Subcutaneous adipose tissue (tissue), 4 donors: ENCODE data around the gene EEF1AKMT4. TPM values are rescaled to one million over a fixed set of nuclear protein-coding genes. Genes with fewer than 3 reads are reported as not detected.

Experiments used
- total RNA-seq, 4 donors: library from RNA; depleted of rRNA; stranded (reverse); fragments of >200 nt; gene quantifications; one replicate each; pipeline ENCODE4 v1.1.0, GENCODE V29; 2016
- TF ChIP-seq, protein P1 (sequence below): fragments of 450-650 bp; IDR thresholded peaks from one replicate; pipeline ENCODE4 v1.5.1; 2016; ENCODE audit warnings: low read depth, mild to moderate bottlenecking, control low read depth, antibody characterized with exemption, moderate library complexity

Gene EEF1AKMT4
- total RNA-seq, 4 donors from 2014 or later, result 3.4 to 5.5 (median 4.3) TPM

DNA sequence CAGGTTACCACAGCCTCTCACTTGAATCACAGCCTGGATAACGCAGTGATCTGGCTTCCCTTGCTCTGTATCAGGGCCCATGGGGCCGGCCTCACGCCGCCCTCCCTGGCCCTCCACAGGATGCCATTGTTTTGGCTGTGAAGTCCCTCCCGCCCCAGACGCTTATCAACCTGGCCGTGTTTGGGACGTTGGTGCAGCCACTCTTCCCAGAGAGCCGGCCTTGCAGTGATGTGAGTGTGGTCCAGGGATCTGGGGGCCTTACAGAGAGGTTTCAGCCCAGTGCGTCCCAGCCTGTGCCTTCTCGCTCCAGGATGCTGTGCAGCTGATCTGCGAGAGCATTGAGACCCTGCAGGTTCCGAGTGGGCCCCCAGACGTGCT is 13.4 kb upstream of the EEF1AKMT4 start:
- TF ChIP-seq, protein P1, sequence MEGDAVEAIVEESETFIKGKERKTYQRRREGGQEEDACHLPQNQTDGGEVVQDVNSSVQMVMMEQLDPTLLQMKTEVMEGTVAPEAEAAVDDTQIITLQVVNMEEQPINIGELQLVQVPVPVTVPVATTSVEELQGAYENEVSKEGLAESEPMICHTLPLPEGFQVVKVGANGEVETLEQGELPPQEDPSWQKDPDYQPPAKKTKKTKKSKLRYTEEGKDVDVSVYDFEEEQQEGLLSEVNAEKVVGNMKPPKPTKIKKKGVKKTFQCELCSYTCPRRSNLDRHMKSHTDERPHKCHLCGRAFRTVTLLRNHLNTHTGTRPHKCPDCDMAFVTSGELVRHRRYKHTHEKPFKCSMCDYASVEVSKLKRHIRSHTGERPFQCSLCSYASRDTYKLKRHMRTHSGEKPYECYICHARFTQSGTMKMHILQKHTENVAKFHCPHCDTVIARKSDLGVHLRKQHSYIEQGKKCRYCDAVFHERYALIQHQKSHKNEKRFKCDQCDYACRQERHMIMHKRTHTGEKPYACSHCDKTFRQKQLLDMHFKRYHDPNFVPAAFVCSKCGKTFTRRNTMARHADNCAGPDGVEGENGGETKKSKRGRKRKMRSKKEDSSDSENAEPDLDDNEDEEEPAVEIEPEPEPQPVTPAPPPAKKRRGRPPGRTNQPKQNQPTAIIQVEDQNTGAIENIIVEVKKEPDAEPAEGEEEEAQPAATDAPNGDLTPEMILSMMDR, result no peak

DNA sequence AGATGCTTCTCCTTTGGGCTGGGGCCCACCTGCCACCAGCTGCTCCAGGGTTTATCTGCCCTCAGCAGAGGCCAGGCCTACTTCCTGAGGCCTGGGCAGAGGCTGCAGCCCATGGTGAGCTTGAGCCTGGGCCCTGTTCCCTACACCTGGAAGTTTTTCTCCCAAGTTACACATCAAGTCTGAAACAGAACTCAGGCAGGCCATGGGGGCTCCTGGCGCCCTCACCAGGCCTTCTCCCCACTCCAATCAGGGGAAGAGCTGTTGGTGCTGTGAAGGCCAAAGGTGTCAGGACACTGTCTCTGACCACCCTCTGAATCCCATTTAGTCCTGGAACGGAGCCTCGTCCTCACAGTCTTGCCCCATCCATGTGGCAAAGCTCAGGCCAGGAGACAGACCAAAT is 12.8 kb upstream of the EEF1AKMT4 start:
- TF ChIP-seq, protein P1, result no peak

DNA sequence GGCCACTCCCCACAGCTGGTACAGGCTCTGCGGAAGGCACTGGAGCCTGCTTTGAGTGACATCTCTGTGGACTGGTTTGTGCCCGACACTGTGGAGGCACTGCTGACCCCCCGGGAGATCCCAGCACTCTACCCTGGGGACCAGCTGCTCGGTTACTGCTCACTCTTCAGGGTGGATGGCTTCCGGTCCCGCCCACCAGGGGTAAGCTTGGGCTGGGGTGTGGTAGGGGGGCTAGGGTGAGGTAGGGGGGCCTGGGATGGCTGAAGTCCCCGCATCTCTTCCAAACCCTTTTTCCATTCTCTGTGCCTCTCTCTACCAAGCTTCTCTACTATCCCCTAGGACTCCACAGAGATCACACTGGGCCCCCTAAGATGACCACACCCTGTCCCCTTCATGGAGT is 12.3 kb upstream of the EEF1AKMT4 start:
- TF ChIP-seq, protein P1, result no peak

DNA sequence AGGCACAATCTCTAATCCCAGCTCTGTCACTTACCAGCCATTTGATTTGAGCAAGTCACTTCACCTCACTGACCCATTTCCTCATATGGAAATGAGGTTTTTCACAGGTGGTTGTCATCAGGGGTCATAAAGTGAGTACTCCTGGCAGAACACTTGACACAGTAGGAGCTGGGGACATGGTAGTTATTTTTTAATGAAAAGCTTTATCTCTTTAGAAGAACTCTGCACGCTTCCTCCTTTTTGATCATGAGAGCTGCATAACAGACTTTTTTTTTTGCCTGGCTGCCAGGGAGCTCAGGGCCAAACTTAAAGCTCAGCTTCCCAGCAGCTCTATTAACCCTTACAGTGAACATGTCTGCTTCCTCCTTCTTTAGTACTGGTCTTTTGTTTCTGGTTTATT is 11.7 kb upstream of the EEF1AKMT4 start:
- TF ChIP-seq, protein P1, result no peak

DNA sequence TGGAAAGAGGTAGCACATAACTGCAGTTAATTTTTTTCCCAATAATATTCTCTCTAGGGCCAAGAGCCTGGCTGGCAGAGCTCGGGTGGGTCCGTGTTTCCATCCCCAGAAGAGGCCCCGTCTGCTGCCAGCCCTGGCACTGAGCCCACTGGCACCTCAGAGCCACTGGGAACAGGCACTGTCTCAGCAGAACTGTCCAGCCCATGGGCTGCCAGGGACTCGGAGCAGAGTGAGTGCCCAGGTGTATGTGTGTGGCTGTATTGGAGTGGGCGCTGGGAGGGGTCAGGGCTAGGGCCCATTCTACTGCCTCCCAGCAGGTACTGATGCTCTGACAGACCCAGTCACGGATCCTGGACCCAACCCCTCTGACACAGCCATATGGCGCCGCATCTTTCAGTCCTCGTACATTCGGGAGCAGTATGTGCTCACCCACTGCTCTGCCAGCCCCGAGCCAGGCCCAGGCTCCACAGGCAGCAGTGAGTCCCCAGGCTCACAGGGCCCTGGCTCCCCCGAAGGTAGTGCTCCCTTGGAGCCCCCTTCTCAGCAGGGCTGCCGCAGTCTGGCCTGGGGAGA is 11.1 kb upstream of the EEF1AKMT4 start:
- TF ChIP-seq, protein P1, result no peak

DNA sequence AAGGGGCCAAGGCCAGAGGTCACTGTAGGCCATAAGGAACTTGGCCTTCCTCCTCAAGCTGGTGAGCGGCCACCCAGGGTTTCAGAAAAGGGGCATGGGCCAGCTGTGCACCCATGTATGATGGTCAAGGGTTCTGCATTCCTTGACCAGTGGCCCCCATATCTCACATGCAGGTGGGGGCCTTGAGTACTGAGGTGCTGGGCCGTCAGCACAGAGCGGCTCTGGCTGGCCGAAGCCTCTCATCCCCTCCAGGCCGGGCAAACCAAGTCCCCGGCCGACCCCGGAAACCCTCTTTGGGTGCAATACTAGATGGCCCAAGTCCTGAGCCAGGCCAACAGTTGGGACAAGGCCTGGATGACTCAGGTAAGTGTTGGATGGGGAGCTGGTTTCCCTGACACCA is 10.3 kb upstream of the EEF1AKMT4 start:
- TF ChIP-seq, protein P1, result no peak

DNA sequence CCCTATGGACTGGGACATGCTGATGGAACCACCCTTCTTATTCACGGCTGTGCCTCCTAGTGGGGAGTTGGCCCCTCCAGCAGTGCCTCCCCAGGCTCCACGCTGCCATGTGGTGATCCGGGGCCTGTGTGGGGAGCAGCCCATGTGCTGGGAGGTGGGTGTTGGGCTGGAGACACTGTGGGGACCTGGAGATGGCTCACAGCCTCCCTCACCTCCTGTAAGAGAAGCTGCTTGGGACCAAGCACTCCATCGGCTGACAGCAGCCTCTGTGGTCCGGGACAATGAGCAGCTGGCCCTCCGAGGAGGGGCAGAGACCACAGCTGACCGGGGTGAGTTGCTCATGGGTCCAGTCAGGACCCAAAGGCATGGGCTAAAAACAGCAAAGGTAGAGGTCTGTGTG is 9.8 kb upstream of the EEF1AKMT4 start:
- TF ChIP-seq, protein P1, result no peak
